GM19328 (cell line): ENCODE measurements around the gene VWA5B1.

Source experiments
- ATAC-seq: cut with Tn5 transposase; IDR thresholded peaks from one replicate; pipeline ENCODE4 v1.9.1; 2021; ENCODE audit warnings: mild to moderate bottlenecking, moderate library complexity; ENCODE audit not compliant: unreplicated experiment

VWA5B1 gene

GRCh38 chr1:20385630-20386029, 95.0 kb downstream of the VWA5B1 start:
- no peak for ATAC-seq

GRCh38 chr1:20386323-20387081, 95.8 kb downstream of the VWA5B1 start:
- ATAC-seq: no peak

GRCh38 chr1:20389571-20389970, 98.9 kb downstream of the VWA5B1 start:
- no peak for ATAC-seq

- no peak for ATAC-seq
These were observed 100.1 kb downstream of the VWA5B1 start for GRCh38 chr1:20390589-20391331.

DNA sequence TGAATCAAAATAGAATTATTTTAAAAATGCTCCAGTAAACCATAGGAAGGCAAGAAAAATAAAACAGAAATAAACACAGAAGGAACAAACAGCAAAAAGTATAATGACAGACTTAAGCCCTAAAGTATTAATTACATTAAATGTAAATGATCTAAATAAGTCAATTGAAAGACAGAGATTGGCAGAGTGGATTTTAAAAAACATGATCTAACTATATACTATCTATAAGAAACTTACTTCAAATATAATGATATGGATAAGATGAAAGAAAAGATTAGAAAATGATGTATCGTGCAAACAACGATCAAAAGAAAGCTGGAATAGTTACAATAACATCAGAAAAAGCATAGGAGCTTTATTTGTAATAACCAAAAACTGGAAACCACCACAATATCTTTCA, 104.6 kb downstream of the VWA5B1 start:
- no peak for ATAC-seq

GRCh38 chr1:20398744-20399143, 108.1 kb downstream of the VWA5B1 start:
- ATAC-seq: no peak

DNA sequence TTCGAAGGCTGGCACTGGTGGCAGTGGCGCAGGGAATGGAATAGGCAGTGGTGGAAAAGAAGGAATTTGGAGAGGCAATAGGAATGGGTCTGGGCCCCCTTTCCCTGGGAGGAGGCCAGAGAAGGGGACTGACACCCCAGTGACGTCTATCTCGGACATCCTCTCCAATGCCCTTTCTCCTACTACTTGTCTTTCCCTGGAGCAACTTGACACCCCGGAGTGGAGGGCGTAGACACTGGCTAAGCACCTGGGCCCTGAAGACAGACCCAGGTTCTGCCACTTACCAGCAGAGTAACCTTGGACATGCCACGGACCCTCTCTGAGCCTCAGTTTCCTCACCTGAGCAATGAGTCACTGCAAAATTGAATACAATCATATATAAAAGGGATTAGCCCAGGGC, 108.5 kb downstream of the VWA5B1 start:
- ATAC-seq: no peak

DNA sequence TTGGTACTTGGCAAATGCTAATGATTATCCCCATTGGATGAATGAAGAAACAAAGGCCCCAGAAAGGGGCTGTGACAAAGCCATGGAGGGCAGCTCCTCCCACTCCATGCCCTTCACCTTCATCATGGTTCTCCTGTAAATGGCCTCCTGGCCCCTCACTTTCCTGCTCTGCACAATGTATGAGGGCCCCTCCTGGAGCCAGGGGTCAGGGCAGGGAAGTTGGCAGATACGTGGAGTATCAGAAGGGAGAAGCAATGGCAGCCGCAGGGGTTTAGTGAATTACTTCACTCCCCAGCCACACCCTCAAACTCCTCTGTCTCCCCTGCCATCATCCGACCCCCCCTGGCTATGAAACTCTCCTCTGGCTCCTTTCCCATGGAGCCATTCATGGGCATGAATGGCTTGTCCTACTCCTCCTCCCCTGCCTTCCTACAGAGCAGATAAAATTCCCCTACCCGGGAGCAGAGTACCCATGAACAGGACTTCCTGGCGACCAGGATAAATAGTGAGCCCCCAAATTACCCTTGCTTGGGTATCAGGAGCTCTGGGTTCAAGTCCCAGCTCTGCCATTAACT, 109.0 kb downstream of the VWA5B1 start:
- ATAC-seq: no peak

DNA sequence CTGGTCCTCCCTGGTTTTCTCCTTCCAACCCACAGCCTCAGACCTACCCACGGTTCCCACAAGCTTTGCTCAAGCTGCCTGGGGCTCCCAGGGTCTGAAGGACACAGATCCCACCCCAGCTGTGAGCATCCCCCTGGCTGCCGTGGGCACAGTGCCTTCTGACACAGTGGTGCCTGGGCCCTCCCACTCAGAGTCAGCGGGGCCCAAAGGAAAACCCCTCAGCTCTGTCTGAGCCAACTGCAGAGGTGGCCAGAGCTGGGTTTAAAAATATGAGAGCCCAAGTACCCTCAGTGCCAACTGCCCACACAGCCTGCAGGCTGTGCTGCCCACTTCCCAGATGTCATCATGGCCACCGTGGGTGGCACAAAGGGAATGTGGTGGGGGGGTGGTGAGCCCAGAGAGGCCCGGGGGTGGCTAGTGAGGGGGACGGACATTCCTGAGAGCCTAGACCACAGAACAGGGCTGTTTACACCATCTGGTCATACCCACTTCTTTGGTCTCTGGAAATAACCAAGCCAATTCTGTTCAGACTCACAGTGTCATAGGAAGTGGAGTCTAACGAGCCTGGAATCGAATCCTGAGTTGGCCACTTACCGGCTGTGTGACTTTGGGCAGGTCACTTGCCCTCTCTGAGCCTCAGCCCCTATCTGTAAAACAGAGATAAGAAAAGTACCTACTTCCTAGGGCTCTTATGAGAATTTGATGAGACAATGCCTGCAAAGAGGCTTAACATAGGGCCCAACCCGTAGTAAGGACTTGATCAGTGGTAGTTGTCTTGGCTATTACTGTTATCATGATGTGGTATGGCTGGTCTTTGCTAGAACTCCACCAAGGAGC, 109.9 kb downstream of the VWA5B1 start:
- ATAC-seq: no peak

GRCh38 chr1:20401405-20402010, 110.8 kb downstream of the VWA5B1 start:
- no peak for ATAC-seq

DNA sequence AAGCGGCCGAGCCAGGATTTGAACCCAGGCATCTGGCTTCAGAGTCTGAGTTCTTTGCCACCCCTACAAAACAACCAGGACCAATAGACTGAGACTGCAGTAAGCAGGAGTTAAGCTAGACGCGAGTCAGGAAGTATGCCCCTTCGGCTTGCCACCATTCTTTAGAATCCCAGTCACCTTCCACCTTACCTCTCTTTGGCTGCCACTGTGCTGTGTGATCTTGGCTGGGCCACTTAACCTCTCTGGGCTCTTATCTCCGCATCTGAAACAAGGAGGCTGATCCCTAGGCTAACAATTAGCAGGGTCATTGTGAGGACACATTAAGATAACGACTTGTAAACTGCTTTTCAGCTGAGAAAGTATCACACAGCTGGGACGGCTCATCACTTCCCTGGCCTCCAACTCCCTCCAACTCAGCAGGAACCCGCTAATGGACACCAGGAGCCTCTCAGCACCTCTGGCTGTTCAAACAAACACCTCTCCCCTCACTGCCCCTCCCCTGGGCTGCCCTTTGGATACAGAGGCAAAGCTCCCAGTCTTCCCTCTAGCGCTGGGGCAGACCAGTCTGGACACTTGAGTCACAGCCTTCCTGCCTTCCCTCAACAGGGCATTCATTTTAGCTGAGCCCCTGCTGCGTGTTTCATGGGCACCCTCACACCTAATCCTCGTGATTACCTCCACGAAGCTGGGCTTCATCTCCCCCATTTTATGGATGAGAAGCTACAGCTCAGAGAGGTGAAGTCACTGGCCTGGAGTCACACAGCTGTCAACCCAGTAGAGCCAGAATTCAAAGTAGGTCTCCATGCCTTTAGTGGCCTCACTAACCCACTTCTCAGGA, 112.1 kb downstream of the VWA5B1 start:
- no peak for ATAC-seq

GRCh38 chr1:20403423-20404145, 112.9 kb downstream of the VWA5B1 start:
- no peak for ATAC-seq

DNA sequence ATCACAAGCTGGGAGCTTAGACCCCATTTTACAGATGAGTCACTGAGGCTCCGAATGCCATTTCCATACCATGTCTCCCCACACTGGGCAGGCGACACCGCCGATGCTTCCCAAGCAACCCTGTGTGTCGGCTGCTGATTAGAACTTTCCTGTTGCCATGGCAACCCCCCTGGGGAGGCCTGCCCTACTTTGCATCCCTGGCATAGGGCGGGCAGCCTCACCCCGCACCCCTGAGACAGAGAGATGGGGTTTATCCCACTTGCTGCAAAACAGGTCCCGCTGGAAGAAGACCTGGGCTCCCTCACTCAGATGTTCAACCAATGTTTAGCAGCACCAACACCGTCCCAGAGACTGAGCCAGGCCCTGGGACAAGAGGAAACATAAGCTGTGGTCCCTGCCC, 113.8 kb downstream of the VWA5B1 start:
- no peak for ATAC-seq
